A549 (cell line): Measurements from ENCODE around the gene LEO1. TPM values are rescaled to one million over a fixed set of nuclear protein-coding genes. Genes with fewer than 3 reads are reported as not detected.

ENCODE experiments used
- ATAC-seq, 2 experiments: fragments of 200-7000 bp in 1 of 2; fragments of >200 bp in 1 of 2; cut with Nextera tagmentation in 1 of 2; cut with Tn5 transposase in 1 of 2; 3 replicates each; pipeline versions ENCODE4 v1.8.0 to v1.9.1; 2018 to 2020; ENCODE audit warnings: mild to moderate bottlenecking in 1 of 2, moderate library complexity in 1 of 2
- CTCF ChIA-PET: fragments of 300-600 bp; sonication (Branson Sonifier 250); formaldehyde crosslinking; extraction: SDS; loops from one replicate; lab custom pipeline; 2021; ENCODE audit warnings: antibody characterized with exemption, inconsistent platforms; lab: Yijun Ruan, JAX
- POLR2A ChIA-PET: fragments of 350-600 bp; formaldehyde crosslinking; extraction: SDS; loops from one replicate; lab custom pipeline; 2021; ENCODE audit warnings: antibody characterized with exemption, inconsistent platforms; lab: Yijun Ruan, JAX
- DNase-seq, 2 experiments: peaks; one replicate each; pipeline versions ENCODE4 v3.0.0 to v3.0.0-alpha.2; 2011 to 2016; ENCODE audit warnings: low read depth in 1 of 2, low spot score in 1 of 2
- FAIRE-seq: peaks from 2 replicates; lab custom pipeline; 2011; peaks lifted over from hg19 to GRCh38; lab: Jason Lieb, UNC
- H3K27ac ChIP-seq, 2 experiments: fragments of >200 bp; sonication (Bioruptor Twin); formaldehyde crosslinking; 3 replicates each; pipeline ENCODE4 v1.5.1; 2016 to 2017
- H3K4me1 ChIP-seq: fragments of >200 bp; sonication (Bioruptor Twin); formaldehyde crosslinking; 3 replicates; pipeline ENCODE4 v1.6.1; 2016
- H3K4me2 ChIP-seq: fragments of >200 bp; sonication (Bioruptor Twin); formaldehyde crosslinking; 3 replicates; pipeline ENCODE4 v1.6.1; 2016
- H3K4me3 ChIP-seq: fragments of >200 bp; sonication (Bioruptor Twin); formaldehyde crosslinking; 3 replicates; pipeline ENCODE4 v1.5.1; 2016
- H3K9me3 ChIP-seq: fragments of >200 bp; sonication (Bioruptor Twin); formaldehyde crosslinking; 3 replicates; pipeline ENCODE4 v1.6.1; 2016
- CEBPB ChIP-seq, 2 experiments: fragments of >200 bp in 1 of 2; sonication (Bioruptor Twin) in 1 of 2; formaldehyde crosslinking in 1 of 2; IDR thresholded peaks; 2 replicates each; pipeline ENCODE4 v1.6.1; 2012 to 2016
- EHMT2 ChIP-seq: fragments of 200-600 bp; sonication (generic); IDR thresholded peaks from 2 replicates; pipeline ENCODE4 v1.6.1; 2016; ENCODE audit warnings: antibody characterized with exemption, low read depth, mild to moderate bottlenecking, moderate library complexity
- GATA3 ChIP-seq: IDR thresholded peaks from 2 replicates; pipeline ENCODE4 v1.6.1; 2012; ENCODE audit warnings: borderline replicate concordance
- HOXB13 ChIP-seq: fragments of 250-450 bp; sonication (Bioruptor Pico); IDR thresholded peaks from 2 replicates; pipeline ENCODE4 v1.5.0; 2020; ENCODE audit warnings: low read depth, mild to moderate bottlenecking, moderate library complexity
- MAFK ChIP-seq: fragments of 450-650 bp; IDR thresholded peaks from 2 replicates; pipeline ENCODE4 v1.6.1; 2014; ENCODE audit not compliant: partially characterized antibody
- NFE2L2 ChIP-seq: fragments of 150-350 bp; conservative IDR thresholded peaks from 2 replicates; pipeline ENCODE4 v1.6.1; 2014; ENCODE audit warnings: low read length
- PHF8 ChIP-seq: fragments of 200-600 bp; sonication (generic); IDR thresholded peaks from 2 replicates; pipeline ENCODE4 v1.6.1; 2016; ENCODE audit warnings: low read depth, mild to moderate bottlenecking, antibody characterized with exemption, moderate library complexity, borderline replicate concordance
- POLR2AphosphoS2 ChIP-seq: conservative IDR thresholded peaks from 2 replicates; pipeline ENCODE4 v1.6.1; 2012; ENCODE audit warnings: low read length, improper control_type of control experiment, inconsistent platforms
- RAD21 ChIP-seq, 2 experiments: fragments of >200 bp in 1 of 2; sonication (Bioruptor Twin) in 1 of 2; formaldehyde crosslinking in 1 of 2; IDR thresholded peaks in 1 of 2; conservative IDR thresholded peaks in 1 of 2; 2 replicates in 1 of 2; 3 replicates in 1 of 2; pipeline ENCODE4 v1.6.1; 2012 to 2018; ENCODE audit warnings: inconsistent platforms in 1 of 2
- SMC3 ChIP-seq: fragments of >200 bp; sonication (Bioruptor Twin); formaldehyde crosslinking; IDR thresholded peaks from 3 replicates; pipeline ENCODE4 v1.6.1; 2018; ENCODE audit warnings: inconsistent platforms
- TFCP2L1 ChIP-seq: fragments of 250-450 bp; sonication (Bioruptor Pico); IDR thresholded peaks from 2 replicates; pipeline ENCODE4 v1.5.0; 2021; ENCODE audit warnings: mild to moderate bottlenecking
- WGBS: methylation state at CpG from one replicate; pipeline ENCODE4 v1.1.6; 2017; ENCODE audit errors: missing lambda C conversion rate; 5-methylcytosine and 5-hydroxymethylcytosine counted together
- polyA plus RNA-seq, 4 experiments: library from polyadenylated mRNA; depleted of rRNA in 3 of 4; stranded (reverse); fragments of >200 nt; fragmentation: RNase III in 1 of 4; extraction: RNeasy Plus Mini Kit Qiagen cat#74134 plus additional on column Dnase treatment in 1 of 4; gene quantifications; 2 replicates in 3 of 4; 3 replicates in 1 of 4; pipeline ENCODE4 v1.2.3, GENCODE V29; 2011 to 2017
- TF ChIP-seq, protein P1 (sequence below): IDR thresholded peaks from 2 replicates; pipeline ENCODE4 v1.6.1; 2012; ENCODE audit warnings: low read depth, borderline replicate concordance
- TF ChIP-seq, protein P2 (sequence below): fragments of >200 bp; sonication (Bioruptor Twin); formaldehyde crosslinking; IDR thresholded peaks from 3 replicates; pipeline ENCODE4 v1.5.1; 2016
- TF ChIP-seq, protein P3 (sequence below): fragments of 450-650 bp; IDR thresholded peaks from 2 replicates; pipeline ENCODE4 v1.6.1; 2014; ENCODE audit warnings: antibody characterized with exemption
- TF ChIP-seq, protein P4 (sequence below): fragments of >200 bp; sonication (Bioruptor Twin); formaldehyde crosslinking; IDR thresholded peaks from 2 replicates; pipeline ENCODE4 v1.6.1; 2016
- TF ChIP-seq, protein P5 (sequence below): fragments of 200-600 bp; sonication (generic); IDR thresholded peaks from 2 replicates; pipeline ENCODE4 v1.6.1; 2016; ENCODE audit warnings: antibody characterized with exemption, mild to moderate bottlenecking, moderate library complexity

The LEO1 gene
- polyA plus RNA-seq, 2 of the 4 experiments (the other 2 are of a cell fraction), result 22.3 to 60.3 TPM

DNA sequence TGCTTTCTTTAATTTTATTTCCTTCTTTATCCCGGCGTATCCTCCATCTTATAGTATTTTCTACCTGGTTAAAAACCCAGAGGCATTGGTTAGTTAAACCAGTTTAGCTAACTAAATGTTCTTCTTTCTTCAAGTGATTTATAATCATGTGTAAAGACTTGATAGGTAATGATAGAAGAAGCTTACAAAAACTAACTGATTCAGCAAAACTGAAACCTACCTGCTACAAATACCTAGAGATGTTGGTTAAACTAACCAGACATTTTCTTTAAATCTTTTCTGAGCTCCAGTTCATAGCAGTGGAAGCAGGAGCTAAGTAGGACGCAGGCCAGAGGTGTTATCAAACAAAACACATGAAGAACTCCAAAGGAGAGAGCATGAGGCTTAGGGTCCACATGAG lies 44.8 kb downstream of the LEO1 start:
- Histone ChIP-seq H3K4me1 (peaks cover 5% of the 10 kb centered on the region; the same call in 2 of the 3 replicates), H3K4me3 (no peak overlapping the region)
- POLR2A ChIA-PET, result no interaction called here
- ATAC-seq, result no peak
- TF ChIP-seq PHF8, result no peak
- no peak for TF ChIP-seq CEBPB (IDR thresholded peaks at IDR 0.05)
- TF ChIP-seq SMC3, result no peak
- TF ChIP-seq, protein P1, sequence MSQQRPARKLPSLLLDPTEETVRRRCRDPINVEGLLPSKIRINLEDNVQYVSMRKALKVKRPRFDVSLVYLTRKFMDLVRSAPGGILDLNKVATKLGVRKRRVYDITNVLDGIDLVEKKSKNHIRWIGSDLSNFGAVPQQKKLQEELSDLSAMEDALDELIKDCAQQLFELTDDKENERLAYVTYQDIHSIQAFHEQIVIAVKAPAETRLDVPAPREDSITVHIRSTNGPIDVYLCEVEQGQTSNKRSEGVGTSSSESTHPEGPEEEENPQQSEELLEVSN, result no peak
- TF ChIP-seq MAFK, result peak; percentile 83
- no peak for TF ChIP-seq NFE2L2
- TF ChIP-seq, all 56 proteins: peak for 1
- WGBS, result 94% methylated on average over 3 of the region's 3 CpGs
- Histone ChIP-seq H3K9me3 (no peaks in the 10 kb centered on the region), H3K27ac (no peak overlapping the region), H3K4me2 (no peak overlapping the region)
- DNase-seq (no peak), FAIRE-seq (peak; percentile 76)
- CTCF ChIA-PET, result interaction anchor here (0.6 to 3.2 kb wide), 6 partner anchors 9 to 151 kb away, joined by 3 to 20 read pairs (median 4); no protein-coding TSS in a partner anchor

DNA sequence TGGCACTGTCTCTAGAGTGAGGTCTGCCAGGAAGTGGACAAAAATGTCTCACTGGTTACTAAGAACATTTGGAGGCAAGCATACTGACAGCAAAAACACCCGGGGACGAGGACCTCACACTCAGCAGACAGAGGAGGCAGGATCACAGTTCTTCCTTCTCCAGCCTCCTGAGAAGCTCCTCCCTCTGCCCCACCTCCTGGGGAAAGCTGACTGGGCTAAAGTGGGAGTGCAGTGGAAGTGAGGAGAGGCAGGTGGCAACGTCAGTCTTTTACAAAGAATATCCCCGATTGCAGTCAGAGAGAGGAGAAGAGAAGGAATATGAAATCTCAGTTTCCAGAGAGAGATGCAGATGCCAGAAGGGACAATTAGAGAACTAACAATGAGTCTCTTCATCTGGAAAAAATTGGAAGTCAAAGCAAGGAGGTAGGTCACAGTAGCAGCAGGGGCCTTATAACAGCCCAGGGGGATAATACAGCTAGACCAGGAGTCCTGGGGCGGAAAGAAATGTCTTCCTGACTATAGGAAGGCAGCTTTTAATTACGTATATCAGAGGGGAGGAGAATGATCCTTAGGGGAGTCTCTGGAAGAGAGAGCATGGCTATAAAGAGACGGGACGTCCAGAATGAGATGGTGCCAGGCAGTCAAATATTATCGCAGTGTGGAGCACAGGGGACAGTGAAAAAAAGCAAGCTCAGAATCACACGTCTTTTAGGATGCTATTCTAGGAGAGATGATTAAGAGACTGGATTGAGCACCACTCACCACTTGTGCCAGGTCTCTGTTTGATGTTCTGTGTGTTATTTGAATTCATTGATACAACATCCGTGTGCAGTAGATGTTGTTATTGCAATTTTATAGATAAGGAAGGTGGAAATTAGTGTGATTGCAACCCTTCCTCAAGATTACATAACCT lies 47.2 kb downstream of the LEO1 start:
- H3K9me3 ChIP-seq, result no peaks in the 10 kb centered on the region
- no peak overlapping the region for H3K4me3 ChIP-seq
- FAIRE-seq (no peak), DNase-seq (no peak), ATAC-seq (peak; percentile 60 to 66; a peak in 4 of 6 replicates)
- TF ChIP-seq MAFK (peak; percentile 82), EHMT2 (no peak), POLR2AphosphoS2 (peak; percentile 65), HOXB13 (CRISPR knock-in tag) (no peak), TFCP2L1 (no peak)
- TF ChIP-seq, protein P2, sequence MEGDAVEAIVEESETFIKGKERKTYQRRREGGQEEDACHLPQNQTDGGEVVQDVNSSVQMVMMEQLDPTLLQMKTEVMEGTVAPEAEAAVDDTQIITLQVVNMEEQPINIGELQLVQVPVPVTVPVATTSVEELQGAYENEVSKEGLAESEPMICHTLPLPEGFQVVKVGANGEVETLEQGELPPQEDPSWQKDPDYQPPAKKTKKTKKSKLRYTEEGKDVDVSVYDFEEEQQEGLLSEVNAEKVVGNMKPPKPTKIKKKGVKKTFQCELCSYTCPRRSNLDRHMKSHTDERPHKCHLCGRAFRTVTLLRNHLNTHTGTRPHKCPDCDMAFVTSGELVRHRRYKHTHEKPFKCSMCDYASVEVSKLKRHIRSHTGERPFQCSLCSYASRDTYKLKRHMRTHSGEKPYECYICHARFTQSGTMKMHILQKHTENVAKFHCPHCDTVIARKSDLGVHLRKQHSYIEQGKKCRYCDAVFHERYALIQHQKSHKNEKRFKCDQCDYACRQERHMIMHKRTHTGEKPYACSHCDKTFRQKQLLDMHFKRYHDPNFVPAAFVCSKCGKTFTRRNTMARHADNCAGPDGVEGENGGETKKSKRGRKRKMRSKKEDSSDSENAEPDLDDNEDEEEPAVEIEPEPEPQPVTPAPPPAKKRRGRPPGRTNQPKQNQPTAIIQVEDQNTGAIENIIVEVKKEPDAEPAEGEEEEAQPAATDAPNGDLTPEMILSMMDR, result no peak
- TF ChIP-seq, protein P3, sequence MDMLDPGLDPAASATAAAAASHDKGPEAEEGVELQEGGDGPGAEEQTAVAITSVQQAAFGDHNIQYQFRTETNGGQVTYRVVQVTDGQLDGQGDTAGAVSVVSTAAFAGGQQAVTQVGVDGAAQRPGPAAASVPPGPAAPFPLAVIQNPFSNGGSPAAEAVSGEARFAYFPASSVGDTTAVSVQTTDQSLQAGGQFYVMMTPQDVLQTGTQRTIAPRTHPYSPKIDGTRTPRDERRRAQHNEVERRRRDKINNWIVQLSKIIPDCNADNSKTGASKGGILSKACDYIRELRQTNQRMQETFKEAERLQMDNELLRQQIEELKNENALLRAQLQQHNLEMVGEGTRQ, result no peak
- TF ChIP-seq, protein P4, sequence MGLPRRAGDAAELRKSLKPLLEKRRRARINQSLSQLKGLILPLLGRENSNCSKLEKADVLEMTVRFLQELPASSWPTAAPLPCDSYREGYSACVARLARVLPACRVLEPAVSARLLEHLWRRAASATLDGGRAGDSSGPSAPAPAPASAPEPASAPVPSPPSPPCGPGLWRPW, result no peak
- no peaks in the 10 kb centered on the region for H3K4me1 ChIP-seq
- POLR2A ChIA-PET, result no interaction called here
- CTCF ChIA-PET, result interaction anchor here (0.6 to 2.8 kb wide), 9 partner anchors 11 to 148 kb away, joined by 3 to 13 read pairs (median 4); no protein-coding TSS in a partner anchor
- H3K4me2 ChIP-seq, result no peak overlapping the region
- WGBS, result 85% methylated on average over 11 of the region's 11 CpGs
- H3K27ac ChIP-seq, result no peak overlapping the region

DNA sequence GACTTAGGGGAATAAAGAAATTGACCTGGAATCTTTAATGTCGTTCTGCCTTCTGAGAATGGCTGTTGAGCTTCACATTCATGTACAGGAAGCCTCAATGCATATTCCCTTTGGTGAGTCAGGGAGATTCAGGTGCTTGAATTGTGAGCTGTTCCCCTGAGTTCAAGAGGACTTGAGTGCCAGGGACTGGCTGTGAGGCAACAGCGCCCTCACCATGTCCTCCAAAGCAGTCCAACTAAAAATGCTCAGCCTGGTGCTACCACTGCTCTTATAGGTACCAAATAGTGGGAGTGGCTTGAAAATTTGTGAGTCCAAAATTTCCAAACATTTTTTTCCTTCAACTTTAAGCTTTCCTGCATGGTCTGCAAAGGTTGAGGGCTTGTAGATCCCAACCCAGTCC lies 54.1 kb downstream of the LEO1 start:
- ChIA-PET CTCF (interaction anchor here (0.6 to 3.1 kb wide), 47 partner anchors 8 to 269 kb away, joined by 3 to 31 read pairs (median 4); partner anchors contain the start of genes SCG3 and TMOD3), POLR2A (no interaction called here)
- H3K27ac ChIP-seq, result no peak overlapping the region
- TF ChIP-seq RAD21 (conservative IDR thresholded peaks at IDR 0.05 in 1 of 2, IDR thresholded peaks at IDR 0.05 in 1 of 2), result peak; percentile 77 to 88
- TF ChIP-seq, protein P5, sequence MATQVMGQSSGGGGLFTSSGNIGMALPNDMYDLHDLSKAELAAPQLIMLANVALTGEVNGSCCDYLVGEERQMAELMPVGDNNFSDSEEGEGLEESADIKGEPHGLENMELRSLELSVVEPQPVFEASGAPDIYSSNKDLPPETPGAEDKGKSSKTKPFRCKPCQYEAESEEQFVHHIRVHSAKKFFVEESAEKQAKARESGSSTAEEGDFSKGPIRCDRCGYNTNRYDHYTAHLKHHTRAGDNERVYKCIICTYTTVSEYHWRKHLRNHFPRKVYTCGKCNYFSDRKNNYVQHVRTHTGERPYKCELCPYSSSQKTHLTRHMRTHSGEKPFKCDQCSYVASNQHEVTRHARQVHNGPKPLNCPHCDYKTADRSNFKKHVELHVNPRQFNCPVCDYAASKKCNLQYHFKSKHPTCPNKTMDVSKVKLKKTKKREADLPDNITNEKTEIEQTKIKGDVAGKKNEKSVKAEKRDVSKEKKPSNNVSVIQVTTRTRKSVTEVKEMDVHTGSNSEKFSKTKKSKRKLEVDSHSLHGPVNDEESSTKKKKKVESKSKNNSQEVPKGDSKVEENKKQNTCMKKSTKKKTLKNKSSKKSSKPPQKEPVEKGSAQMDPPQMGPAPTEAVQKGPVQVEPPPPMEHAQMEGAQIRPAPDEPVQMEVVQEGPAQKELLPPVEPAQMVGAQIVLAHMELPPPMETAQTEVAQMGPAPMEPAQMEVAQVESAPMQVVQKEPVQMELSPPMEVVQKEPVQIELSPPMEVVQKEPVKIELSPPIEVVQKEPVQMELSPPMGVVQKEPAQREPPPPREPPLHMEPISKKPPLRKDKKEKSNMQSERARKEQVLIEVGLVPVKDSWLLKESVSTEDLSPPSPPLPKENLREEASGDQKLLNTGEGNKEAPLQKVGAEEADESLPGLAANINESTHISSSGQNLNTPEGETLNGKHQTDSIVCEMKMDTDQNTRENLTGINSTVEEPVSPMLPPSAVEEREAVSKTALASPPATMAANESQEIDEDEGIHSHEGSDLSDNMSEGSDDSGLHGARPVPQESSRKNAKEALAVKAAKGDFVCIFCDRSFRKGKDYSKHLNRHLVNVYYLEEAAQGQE, result no peak
- no peak for TF ChIP-seq GATA3
- TF ChIP-seq, protein P2, result peak; percentile 76
- TF ChIP-seq SMC3, result peak; percentile 65
- WGBS, result 54% methylated on average over 2 of the region's 2 CpGs
- peak; percentile 44 to 89 for DNase-seq
- no peak overlapping the region for H3K4me3 ChIP-seq
- FAIRE-seq, result peak; percentile 92
- peak; percentile 95 to 99 for ATAC-seq
- no peak overlapping the region for H3K4me2 ChIP-seq
- peaks cover 4% of the 10 kb centered on the region; the same call in 1 of the 3 replicates for H3K4me1 ChIP-seq
- H3K9me3 ChIP-seq, result no peaks in the 10 kb centered on the region
